ENCODE results near the gene FCHSD2. TPM values are rescaled to one million over a fixed set of nuclear protein-coding genes. Genes with fewer than 3 reads are reported as not detected.
A peak's percentile ranks its signal among the peaks of the same experiment; 100 is the strongest.

The FCHSD2 gene
- total and polyA plus RNA-seq, 9 of the 15 experiments (the other 6 are each of a cell fraction or from before 2014, with no cell fraction given) = 1.8 to 14.7 (median 6.4) TPM

- H4K20me1 ChIP-seq (replicated peaks; ENCODE audit: control insufficient read depth, insufficient read depth, low read length) = no peaks in the 10 kb centered on the region
- H3K4me2 ChIP-seq (ENCODE audit: insufficient read depth, low read length) = no peak overlapping the region
- H3K79me2 ChIP-seq (ENCODE audit: control insufficient read depth, insufficient read depth, low read length) = no peaks in the 10 kb centered on the region
- no peaks in the 10 kb centered on the region for H3K9me3 ChIP-seq (replicated peaks; ENCODE audit: control insufficient read depth, insufficient read depth, low read depth, low read length)
- H3K36me3 ChIP-seq (ENCODE audit: control insufficient read depth, insufficient read depth, low read length) = peaks cover 19% of the 10 kb centered on the region; the same call in 2 of the 3 replicates
- TF ChIP-seq RFX1 (IDR thresholded peaks at IDR 0.05) (peak; percentile 43; the same call in 1 of the 2 replicates), SETDB1 (IDR thresholded peaks at IDR 0.05; ENCODE audit: low read length) (no peak), DIDO1 (tag; IDR thresholded peaks at IDR 0.05; ENCODE audit: low read depth) (no peak), ZNF384 (IDR thresholded peaks at IDR 0.05; ENCODE audit: low read depth, low read length) (0 out of 2 replicates have a peak, but pooled peaks have one; percentile 33), SAP30 (IDR thresholded peaks at IDR 0.05; ENCODE audit: borderline replicate concordance, insufficient read depth, low read depth, low read length, poor library complexity, severe bottlenecking) (no peak), CBX1 (IDR thresholded peaks at IDR 0.05; ENCODE audit: low read depth) (no peak), FOXK2 (conservative IDR thresholded peaks at IDR 0.05 in 1 of 2, IDR thresholded peaks at IDR 0.05 in 1 of 2; ENCODE audit: low read depth in 2 of 2) (no peak), BRD9 (IDR thresholded peaks at IDR 0.05; ENCODE audit: low read depth, partially characterized antibody) (no peak), LEF1 (IDR thresholded peaks at IDR 0.05) (no peak), L3MBTL2 (IDR thresholded peaks at IDR 0.05) (no peak)
- FAIRE-seq = no peak
- H3K4me3 ChIP-seq = no peak overlapping the region
- CTCF ChIA-PET (ENCODE audit: low intra/inter-chr PET ratio) = no interaction called here
- no peak overlapping the region for H3K9ac ChIP-seq (ENCODE audit: insufficient read depth in 1 of 2, low read depth in 2 of 2, low read length in 2 of 2)
- H3K9me1 ChIP-seq (ENCODE audit: control insufficient read depth, insufficient read depth, low read length) = no peaks in the 10 kb centered on the region
- no peak for ATAC-seq
- H3K27me3 ChIP-seq (ENCODE audit: control insufficient read depth in 2 of 2, insufficient read depth in 2 of 2, low read length in 2 of 2) = no peaks in the 10 kb centered on the region
- BruUV-seq (replicated peaks) = no TSS peak
- H3K27ac ChIP-seq (ENCODE audit: extremely low read depth, low read depth, low read length) = no peak overlapping the region
- POLR2A ChIA-PET = interaction anchor here (1.6 to 1.7 kb wide), 2 partner anchors 9 to 16 kb away, joined by 5 read pairs; no protein-coding TSS in a partner anchor
- H2AFZ ChIP-seq (ENCODE audit: low read depth, low read length) = no peak overlapping the region
- DNase-seq (ENCODE audit: extremely low read depth in 1 of 4, low spot score in 3 of 4) = no peak
- intact Hi-C loops (cut with micrococcal nuclease) (no loop called here), in situ Hi-C loops (cut with MboI) (no loop called here)
- no peaks in the 10 kb centered on the region for H3K4me1 ChIP-seq (replicated peaks in 1 of 2; ENCODE audit: control insufficient read depth in 2 of 2, insufficient read depth in 2 of 2, low read length in 2 of 2)
- WGBS (ENCODE audit: insufficient coverage, low coverage, missing lambda C conversion rate) = 85% methylated on average over 2 of the region's 2 CpGs
Observed at GRCh38 chr11:72890881-72891280, 251.2 kb downstream of the FCHSD2 start.

Data from K562 (cell line).